Measurements from ENCODE around the gene SERPINA1.
"Not testable (repeated sequence)": the region's sequence is repeated elsewhere in the genome, so short reads cannot be mapped to it uniquely, and the experiment has no call there.

The SERPINA1 gene

GRCh38 chr14:94411638-94412037 lies 23.2 kb upstream of the SERPINA1 start:
- Histone ChIP-seq H3K27me3 (replicated peaks; ENCODE audit: insufficient read depth, low read length) (no peaks in the 10 kb centered on the region), H3F3A (ENCODE audit: insufficient read depth, low read length) (no peaks in the 10 kb centered on the region), H3K36me3 (replicated peaks; ENCODE audit: insufficient read depth, low read length) (no peaks in the 10 kb centered on the region), H3K4me2 (ENCODE audit: low read depth, low read length) (no peak overlapping the region), H3K79me2 (ENCODE audit: low read length) (no peaks in the 10 kb centered on the region), H3K9me3 (replicated peaks; ENCODE audit: insufficient read depth, low read length) (no peaks in the 10 kb centered on the region), H2AFZ (ENCODE audit: low read length) (no peak overlapping the region), H3K9me2 (replicated peaks; ENCODE audit: insufficient read depth, low read length) (no peaks in the 10 kb centered on the region), H4K20me1 (ENCODE audit: insufficient read depth, low read length) (no peaks in the 10 kb centered on the region), H3K4me3 (ENCODE audit: low read length) (no peak overlapping the region), H3K4me1 (ENCODE audit: low read length) (no peaks in the 10 kb centered on the region), H3K9ac (ENCODE audit: low read length) (no peak overlapping the region), H3K27ac (ENCODE audit: low read length) (no peak overlapping the region)
- DNase-seq: no peak
- TF ChIP-seq EZH2 (optimal IDR thresholded peaks at IDR 0.05; ENCODE audit: low read depth, low read length) (no peak), EZH2phosphoT487 (IDR thresholded peaks at IDR 0.05; ENCODE audit: low read length) (no peak)

- H3K4me2 ChIP-seq (ENCODE audit: low read depth, low read length); H3F3A ChIP-seq (ENCODE audit: insufficient read depth, low read length); DNase-seq; H3K9ac ChIP-seq (ENCODE audit: low read length); H3K36me3 ChIP-seq (replicated peaks; ENCODE audit: insufficient read depth, low read length); H3K27me3 ChIP-seq (replicated peaks; ENCODE audit: insufficient read depth, low read length); H3K4me1 ChIP-seq (ENCODE audit: low read length); H3K4me3 ChIP-seq (ENCODE audit: low read length); H2AFZ ChIP-seq (ENCODE audit: low read length); H3K79me2 ChIP-seq (ENCODE audit: low read length); H3K27ac ChIP-seq (ENCODE audit: low read length); H4K20me1 ChIP-seq (ENCODE audit: insufficient read depth, low read length); H3K9me3 ChIP-seq (replicated peaks; ENCODE audit: insufficient read depth, low read length); H3K9me2 ChIP-seq (replicated peaks; ENCODE audit: insufficient read depth, low read length): not testable (repeated sequence)
Observed at GRCh38 chr14:94409430-94409829, 21.0 kb upstream of the SERPINA1 start.

- Histone ChIP-seq H3F3A (ENCODE audit: insufficient read depth, low read length) (no peaks in the 10 kb centered on the region), H3K79me2 (ENCODE audit: low read length) (no peaks in the 10 kb centered on the region), H2AFZ (ENCODE audit: low read length) (no peak overlapping the region), H3K36me3 (replicated peaks; ENCODE audit: insufficient read depth, low read length) (no peaks in the 10 kb centered on the region), H3K4me2 (ENCODE audit: low read depth, low read length) (no peak overlapping the region), H3K27ac (ENCODE audit: low read length) (no peak overlapping the region), H3K27me3 (replicated peaks; ENCODE audit: insufficient read depth, low read length) (no peaks in the 10 kb centered on the region), H3K9ac (ENCODE audit: low read length) (no peak overlapping the region), H3K9me2 (replicated peaks; ENCODE audit: insufficient read depth, low read length) (no peaks in the 10 kb centered on the region), H3K4me1 (ENCODE audit: low read length) (no peaks in the 10 kb centered on the region), H3K4me3 (ENCODE audit: low read length) (no peak overlapping the region), H4K20me1 (ENCODE audit: insufficient read depth, low read length) (no peaks in the 10 kb centered on the region), H3K9me3 (replicated peaks; ENCODE audit: insufficient read depth, low read length) (no peaks in the 10 kb centered on the region)
- no peak for TF ChIP-seq EZH2phosphoT487 (IDR thresholded peaks at IDR 0.05; ENCODE audit: low read length)
- no peak for TF ChIP-seq CTCF (IDR thresholded peaks at IDR 0.05; ENCODE audit: low read length)
- no peak for TF ChIP-seq EZH2 (optimal IDR thresholded peaks at IDR 0.05; ENCODE audit: low read depth, low read length)
- DNase-seq: no peak
Observed at GRCh38 chr14:94408546-94409095, 20.2 kb upstream of the SERPINA1 start.

- no peaks in the 10 kb centered on the region for H3K79me2 ChIP-seq (ENCODE audit: low read length)
- no peak overlapping the region for H2AFZ ChIP-seq (ENCODE audit: low read length)
- H4K20me1 ChIP-seq (ENCODE audit: insufficient read depth, low read length): no peaks in the 10 kb centered on the region
- H3K4me1 ChIP-seq (ENCODE audit: low read length): no peaks in the 10 kb centered on the region
- H3K36me3 ChIP-seq (replicated peaks; ENCODE audit: insufficient read depth, low read length): no peaks in the 10 kb centered on the region
- no peak for DNase-seq
- no peak overlapping the region for H3K4me3 ChIP-seq (ENCODE audit: low read length)
- no peak overlapping the region for H3K27ac ChIP-seq (ENCODE audit: low read length)
- no peaks in the 10 kb centered on the region for H3F3A ChIP-seq (ENCODE audit: insufficient read depth, low read length)
- H3K4me2 ChIP-seq (ENCODE audit: low read depth, low read length): no peak overlapping the region
- no peak overlapping the region for H3K9ac ChIP-seq (ENCODE audit: low read length)
- no peaks in the 10 kb centered on the region for H3K9me3 ChIP-seq (replicated peaks; ENCODE audit: insufficient read depth, low read length)
- no peaks in the 10 kb centered on the region for H3K9me2 ChIP-seq (replicated peaks; ENCODE audit: insufficient read depth, low read length)
- no peaks in the 10 kb centered on the region for H3K27me3 ChIP-seq (replicated peaks; ENCODE audit: insufficient read depth, low read length)
- no peak for TF ChIP-seq EZH2 (optimal IDR thresholded peaks at IDR 0.05; ENCODE audit: low read depth, low read length)
- TF ChIP-seq EZH2phosphoT487 (IDR thresholded peaks at IDR 0.05; ENCODE audit: low read length): no peak
- no peak for TF ChIP-seq CTCF (IDR thresholded peaks at IDR 0.05; ENCODE audit: low read length)
Observed at GRCh38 chr14:94407906-94408305, 19.5 kb upstream of the SERPINA1 start.
